Right ventricle myocardium superior (tissue), 1 donor: Measurements from ENCODE around the gene HEPN1. TPM values are rescaled to one million over a fixed set of nuclear protein-coding genes. Genes with fewer than 3 reads are reported as not detected.

Experiments used
- ATAC-seq: fragments of 200-7000 bp; cut with Tn5 transposase; one replicate; pipeline ENCODE4 v1.9.1; 2020; ENCODE audit warnings: mild to moderate bottlenecking; ENCODE audit not compliant: poor library complexity
- DNase-seq: peaks from one replicate; pipeline ENCODE4 v3.0.0-alpha.2; 2020
- intact Hi-C: fragments of 100-400 bp; cut with DNase I; formaldehyde crosslinking; loops from one replicate; pipeline ENCODE4 v1.11.2; 2022
- long read RNA-seq: library from polyadenylated mRNA; unstranded; transcript quantifications from one replicate; pipeline ENCODE4 v2.0.0, GENCODE V29; 2021
- total RNA-seq: library from RNA; stranded (reverse); fragmentation: NEBNext Ultra II Directional; extraction: Animal tissue kit (Norgen Biotek cat#: 25700); gene quantifications from one replicate; pipeline ENCODE4 v1.2.1, GENCODE V29; 2021
- donor health status: DM: no; HTN: yes; CAD: no; lungs with severe emphysema.

Gene HEPN1
- not detected for total RNA-seq
- long read RNA-seq, partial matches to known transcripts: 0 of 2 reads
- long read RNA-seq, other reads (novel, unspliced or antisense): 0 of 2 reads

GRCh38 chr11:124918950-124919349 is at the start of gene HEPN1:
Gene HEPN1 (plus strand): TSS chr11:124919250.
- intact Hi-C loops: no loop called here
- no peak for DNase-seq
- no peak for ATAC-seq

- intact Hi-C loops: no loop called here
- ATAC-seq: no peak
- DNase-seq: no peak
Measured at GRCh38 chr11:124869331-124869730, 49.7 kb upstream of the HEPN1 start.

- no peak for ATAC-seq
Measured at GRCh38 chr11:124869856-124870387, 49.1 kb upstream of the HEPN1 start.

GRCh38 chr11:124870430-124870829 is 48.6 kb upstream of the HEPN1 start:
- ATAC-seq: no peak
- no peak for DNase-seq
- intact Hi-C loops: no loop called here

More at GRCh38 chr11:124869856-124870387, 49.1 kb upstream of the HEPN1 start:
- intact Hi-C loops: no loop called here
- DNase-seq: no peak

- DNase-seq (peak; percentile 25), ATAC-seq (no peak)
- intact Hi-C loops: no loop called here
Measured at GRCh38 chr11:124872280-124872679, 46.8 kb upstream of the HEPN1 start.

- intact Hi-C loops: no loop called here
- ATAC-seq (no peak), DNase-seq (peak; percentile 26)
Measured at GRCh38 chr11:124872741-124873140, 46.3 kb upstream of the HEPN1 start.

- intact Hi-C loops: no loop called here
- no peak for ATAC-seq
- DNase-seq: no peak
Measured at GRCh38 chr11:124873951-124874350, 45.1 kb upstream of the HEPN1 start.

GRCh38 chr11:124874571-124875255 is 44.3 kb upstream of the HEPN1 start:
- ATAC-seq: no peak
- DNase-seq: no peak
- intact Hi-C loops: no loop called here

- ATAC-seq: no peak
- intact Hi-C loops: no loop called here
- no peak for DNase-seq
Measured at GRCh38 chr11:124875401-124875800, 43.6 kb upstream of the HEPN1 start.

GRCh38 chr11:124875943-124876817 is 42.9 kb upstream of the HEPN1 start:
- intact Hi-C loops: no loop called here
- peak; percentile 96 for ATAC-seq
- DNase-seq: peak; percentile 92

GRCh38 chr11:124876818-124877630 is 42.0 kb upstream of the HEPN1 start:
- no peak for ATAC-seq
- intact Hi-C loops: no loop called here
- DNase-seq: no peak

GRCh38 chr11:124877631-124877909 is 41.5 kb upstream of the HEPN1 start:
- intact Hi-C loops: no loop called here
- DNase-seq: no peak
- ATAC-seq: no peak

- ATAC-seq: no peak
- intact Hi-C loops: no loop called here
- no peak for DNase-seq
Measured at GRCh38 chr11:124877910-124878758, 40.9 kb upstream of the HEPN1 start.

- intact Hi-C loops: no loop called here
- ATAC-seq (no peak), DNase-seq (no peak)
Measured at GRCh38 chr11:124878759-124879492, 40.1 kb upstream of the HEPN1 start.

- no peak for ATAC-seq
- intact Hi-C loops: no loop called here
- DNase-seq: no peak
Measured at GRCh38 chr11:124879493-124880289, 39.4 kb upstream of the HEPN1 start.

- ATAC-seq: no peak
- intact Hi-C loops: no loop called here
- DNase-seq: no peak
Measured at GRCh38 chr11:124880290-124880611, 38.8 kb upstream of the HEPN1 start.

- DNase-seq: no peak
- no peak for ATAC-seq
- intact Hi-C loops: no loop called here
Measured at GRCh38 chr11:124880958-124881357, 38.1 kb upstream of the HEPN1 start.
